DMS 273 treated with DMSO at 0.1 percent for 48 hours (cell line): ENCODE data around the gene CARD16.
"Not testable (repeated sequence)": the region's sequence is repeated elsewhere in the genome, so short reads cannot be mapped to it uniquely, and the experiment has no call there.

Source experiments
- DNase-seq: peaks from one replicate; lab custom pipeline; 2025; lab: John Stamatoyannopoulos, UW

The CARD16 gene

GRCh38 chr11:105049481-105049880 lies 4.3 kb upstream of the CARD16 start:
- no peak for DNase-seq

- no peak for DNase-seq
These were observed 1.9 kb upstream of the CARD16 start for GRCh38 chr11:105046898-105047579.

- DNase-seq: no peak
These were observed 651 bp upstream of the CARD16 start for GRCh38 chr11:105045676-105046296.

- no peak for DNase-seq
These were observed 3.0 kb downstream of the CARD16 start for GRCh38 chr11:105042178-105042577.

- DNase-seq: no peak
These were observed 4.4 kb downstream of the CARD16 start for GRCh38 chr11:105040703-105041102.

- DNase-seq: no peak
These were observed 10.1 kb downstream of the CARD16 start, which contains the start of gene CASP1 for GRCh38 chr11:105034813-105035620. CASP1 (minus strand) TSS chr11:105035144; CDS start chr11:105035113, 31 bp downstream.

- not testable (repeated sequence) for DNase-seq
These were observed 10.7 kb downstream of the CARD16 start for GRCh38 chr11:105034388-105034787.

- DNase-seq: no peak
These were observed 11.4 kb downstream of the CARD16 start for GRCh38 chr11:105033781-105034180.

GRCh38 chr11:105033343-105033742 lies 11.8 kb downstream of the CARD16 start:
- no peak for DNase-seq

GRCh38 chr11:105032495-105032894 lies 12.6 kb downstream of the CARD16 start:
- DNase-seq: no peak

- no peak for DNase-seq
These were observed 17.5 kb downstream of the CARD16 start for GRCh38 chr11:105027678-105028077.

- DNase-seq: no peak
These were observed 20.7 kb downstream of the CARD16 start for GRCh38 chr11:105024394-105024793.

- no peak for DNase-seq
These were observed 22.1 kb downstream of the CARD16 start, which contains the start of gene CASP5 for GRCh38 chr11:105023003-105023402. CASP5 (minus strand) TSS chr11:105023168; CDS start chr11:105023136, 32 bp downstream.

- no peak for DNase-seq
These were observed 22.6 kb downstream of the CARD16 start for GRCh38 chr11:105022527-105022926.

- no peak for DNase-seq
These were observed 37.7 kb downstream of the CARD16 start for GRCh38 chr11:105007463-105007862.

GRCh38 chr11:105005451-105005845 lies 39.7 kb downstream of the CARD16 start:
- DNase-seq: no peak

GRCh38 chr11:105004021-105004420 lies 41.1 kb downstream of the CARD16 start:
- DNase-seq: no peak

- DNase-seq: no peak
These were observed 42.0 kb downstream of the CARD16 start for GRCh38 chr11:105003151-105003550.

- no peak for DNase-seq
These were observed 44.3 kb downstream of the CARD16 start for GRCh38 chr11:105000797-105001196.

- no peak for DNase-seq
These were observed 45.0 kb downstream of the CARD16 start for GRCh38 chr11:105000167-105000566.

GRCh38 chr11:104999721-105000120 lies 45.4 kb downstream of the CARD16 start:
- no peak for DNase-seq

- no peak for DNase-seq
These were observed 47.8 kb downstream of the CARD16 start for GRCh38 chr11:104997288-104997687.

GRCh38 chr11:104995001-104995408 lies 50.1 kb downstream of the CARD16 start:
- DNase-seq: no peak
